ENCODE results near the gene CFAP100.
A peak's percentile ranks its signal among the peaks of the same experiment; 100 is the strongest.

Gene CFAP100

DNA sequence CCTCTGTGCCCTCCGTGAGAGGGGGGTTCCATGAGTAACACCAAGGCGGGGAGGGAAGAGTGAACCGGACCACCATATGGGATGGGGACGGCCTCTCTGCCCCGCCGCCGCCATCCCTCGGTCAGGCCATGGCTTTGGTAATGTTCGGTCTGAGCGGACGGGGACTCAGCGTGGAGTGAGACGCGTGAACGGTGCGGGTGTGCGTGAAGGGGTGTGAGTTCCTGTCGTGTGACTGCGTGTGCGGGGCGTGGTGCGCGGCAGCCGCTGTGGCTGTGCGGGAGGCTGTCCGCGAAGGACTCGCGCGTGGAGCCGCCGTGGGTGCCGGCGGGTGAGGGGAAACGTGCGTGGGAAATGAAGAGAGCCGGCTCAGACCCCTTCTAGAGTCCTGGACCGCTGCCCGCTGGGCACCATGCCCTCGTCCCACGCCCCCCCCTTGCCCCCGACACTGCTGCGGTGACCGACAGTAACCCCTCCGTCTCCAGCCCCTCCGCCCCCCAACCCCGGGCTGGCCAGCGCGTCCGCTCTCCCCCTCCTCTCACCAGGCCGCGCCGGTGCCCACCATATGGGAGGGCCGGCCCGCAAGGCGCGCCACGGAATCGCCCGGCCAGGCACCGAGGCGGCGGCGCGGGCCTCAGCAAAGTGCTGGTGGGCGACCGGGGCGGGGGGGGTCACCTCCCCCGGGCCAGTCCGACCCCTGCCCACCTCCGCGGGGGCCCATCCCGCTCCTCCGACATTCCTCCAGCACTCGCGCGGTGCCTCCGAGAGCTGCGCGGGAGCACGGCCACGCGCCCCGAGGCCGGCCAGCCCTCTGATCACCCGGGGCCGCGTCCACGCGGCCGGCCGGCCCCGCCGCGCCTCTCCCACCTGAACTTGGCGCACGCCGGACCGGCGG, 38.1 kb upstream of the CFAP100 start:
- FAIRE-seq (peak; percentile 33), DNase-seq (ENCODE audit: insufficient read length, low spot score) (no peak)

DNA sequence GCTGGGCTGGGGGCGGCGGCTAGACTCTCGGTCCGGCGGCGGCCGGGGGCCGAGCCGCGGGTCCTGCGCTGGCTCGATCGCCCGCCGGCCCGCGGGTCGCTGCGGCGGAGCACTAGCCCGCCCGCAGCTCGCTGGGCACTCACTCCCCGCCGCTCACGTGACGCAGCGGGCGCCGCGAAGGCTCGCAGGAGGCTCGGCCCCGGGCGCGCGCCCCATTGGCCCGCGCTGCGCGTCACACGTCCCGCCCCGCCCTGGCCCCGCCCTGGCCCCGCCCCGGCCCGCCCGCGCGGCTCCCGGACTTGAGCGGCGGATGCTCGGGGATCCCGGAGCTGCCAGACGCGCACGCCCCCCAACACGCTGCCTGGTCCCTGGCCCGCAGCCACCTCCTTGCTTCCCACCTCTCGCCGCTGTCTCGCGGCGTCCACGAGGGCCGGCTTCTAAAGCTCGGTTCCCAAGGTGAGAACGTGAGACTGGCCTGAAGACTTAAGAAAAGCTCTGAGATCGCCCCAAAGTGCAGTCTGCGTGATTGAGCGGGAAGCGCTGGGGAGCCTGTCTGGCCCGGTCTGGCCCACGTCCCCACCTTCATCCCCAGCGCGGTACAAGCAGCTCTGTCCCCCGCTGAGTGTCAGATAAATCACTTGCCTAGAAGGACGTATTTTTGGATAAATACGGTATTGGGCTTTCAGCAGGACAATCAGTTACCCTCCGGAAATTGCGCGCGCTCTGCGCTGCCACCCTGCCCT, 37.2 kb upstream of the CFAP100 start, which contains the start of gene KLF15:
TSS of gene KLF15 (minus strand) at position 114 of the 743 bp plus-strand sequence. CDS start 4,486 bp downstream, outside the sequence.
- FAIRE-seq: peak; percentile 59

DNA sequence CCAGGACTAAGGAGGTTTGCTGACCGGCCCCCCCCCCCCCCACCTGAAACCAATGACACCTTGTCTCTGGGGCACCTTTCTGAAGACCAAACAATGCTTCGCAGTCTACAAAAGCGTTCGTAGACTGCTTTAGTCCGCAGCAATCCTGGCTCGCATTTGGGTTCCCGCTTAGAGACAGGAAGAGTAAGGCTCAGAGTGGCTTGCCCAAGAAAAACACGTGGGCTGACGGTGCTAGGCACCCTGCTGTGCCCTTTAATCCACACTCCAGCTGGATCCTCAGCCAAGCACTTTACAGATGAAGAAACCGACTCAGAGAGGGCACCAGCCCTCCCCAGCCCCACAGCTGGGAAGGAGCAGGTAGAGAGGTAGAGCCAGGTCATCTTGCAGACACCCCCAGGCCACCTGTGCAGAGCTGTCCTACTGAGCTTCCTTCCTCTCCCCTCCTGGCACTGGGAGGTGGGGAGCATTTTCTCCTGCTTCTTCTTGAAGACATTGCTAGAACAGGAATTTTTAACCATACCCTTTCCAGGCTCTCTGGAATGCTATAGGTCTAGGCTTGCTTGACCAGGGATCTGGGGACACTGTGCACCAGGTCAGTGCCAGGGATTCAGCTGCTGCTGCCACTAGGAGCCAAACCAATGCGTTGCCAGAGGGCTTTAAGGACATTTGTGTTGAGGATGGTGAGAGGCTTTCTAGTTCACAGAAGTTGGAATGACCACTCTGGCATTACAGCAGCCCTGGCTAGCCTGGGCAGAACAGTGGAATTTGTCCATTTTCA, 36.5 kb upstream of the CFAP100 start:
- FAIRE-seq: no peak
- no peak for DNase-seq (ENCODE audit: insufficient read length, low spot score)

More for the DNA sequence above, 37.2 kb upstream of the CFAP100 start, which contains the start of gene KLF15:
- DNase-seq (ENCODE audit: insufficient read length, low spot score): peak; percentile 88

DNA sequence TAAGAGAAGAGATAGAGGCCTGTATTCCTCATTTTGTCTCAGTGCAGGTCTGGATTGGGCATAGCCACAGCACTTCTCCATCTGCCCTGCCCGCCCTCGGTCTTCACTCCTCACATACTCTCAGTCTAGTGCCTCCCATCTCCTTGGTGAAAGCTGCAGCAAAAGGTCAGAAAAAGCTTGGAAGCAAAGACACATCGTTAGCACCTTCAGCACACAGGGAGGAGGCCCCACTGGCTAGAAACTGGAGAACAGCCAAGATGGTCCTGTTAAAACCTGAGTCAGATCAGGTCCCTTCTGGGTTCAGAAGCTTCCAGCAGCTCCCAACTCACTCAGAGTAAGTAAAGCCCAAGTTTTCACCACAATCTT, 35.9 kb upstream of the CFAP100 start:
- DNase-seq (ENCODE audit: insufficient read length, low spot score) (no peak), FAIRE-seq (no peak)

DNA sequence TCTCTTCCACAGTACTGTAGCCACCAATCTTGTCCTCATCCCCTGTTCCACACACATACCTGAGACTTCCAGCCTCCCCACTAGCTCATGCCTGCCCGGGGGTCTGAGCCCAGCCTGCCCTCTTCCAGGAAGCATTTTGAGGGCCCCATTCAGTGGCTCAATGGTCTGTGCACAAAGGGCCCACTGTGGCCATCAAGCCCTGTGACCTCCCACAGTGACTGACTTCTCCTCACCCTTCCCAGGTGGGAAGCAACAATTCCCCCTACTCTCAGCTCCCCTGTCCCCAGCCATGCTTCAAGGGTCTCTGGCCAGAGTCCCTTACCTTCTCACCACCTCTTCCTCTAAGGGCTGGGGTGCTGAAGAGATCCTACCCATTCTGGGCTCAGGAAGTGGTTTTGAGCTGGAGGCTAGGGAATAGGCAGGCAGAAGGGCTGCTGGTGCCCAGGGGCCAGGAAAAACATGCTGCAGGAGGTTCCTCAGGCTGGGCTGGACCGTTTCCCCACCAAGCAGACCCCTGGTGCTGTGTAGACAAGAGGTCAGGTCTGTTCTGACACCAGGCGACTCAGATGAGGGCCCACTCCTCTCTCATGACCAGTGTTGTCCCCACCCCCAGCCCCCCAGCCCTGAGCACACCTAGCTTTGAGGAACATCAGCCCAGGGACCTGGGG, 34.5 kb upstream of the CFAP100 start:
- DNase-seq (ENCODE audit: insufficient read length, low spot score) (no peak), FAIRE-seq (no peak)

DNA sequence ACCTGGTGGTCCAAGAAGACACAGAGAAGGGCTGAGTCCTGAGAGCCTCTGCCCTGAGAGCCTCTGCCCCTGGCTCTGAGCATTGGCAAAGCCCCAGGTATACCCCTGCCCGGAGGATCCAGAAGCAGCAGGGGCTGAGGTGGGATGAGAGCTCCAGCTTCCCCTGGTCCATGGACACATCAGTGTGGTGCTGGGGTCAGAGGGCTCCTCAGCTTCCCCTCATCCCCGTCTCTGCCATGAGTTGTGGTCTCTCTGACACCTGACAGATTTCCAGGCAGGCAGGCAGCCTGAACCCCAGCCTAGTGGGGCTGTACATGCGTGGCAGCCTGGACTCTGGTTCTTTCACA, 34.0 kb upstream of the CFAP100 start:
- DNase-seq (ENCODE audit: insufficient read length, low spot score): no peak
- FAIRE-seq: no peak

DNA sequence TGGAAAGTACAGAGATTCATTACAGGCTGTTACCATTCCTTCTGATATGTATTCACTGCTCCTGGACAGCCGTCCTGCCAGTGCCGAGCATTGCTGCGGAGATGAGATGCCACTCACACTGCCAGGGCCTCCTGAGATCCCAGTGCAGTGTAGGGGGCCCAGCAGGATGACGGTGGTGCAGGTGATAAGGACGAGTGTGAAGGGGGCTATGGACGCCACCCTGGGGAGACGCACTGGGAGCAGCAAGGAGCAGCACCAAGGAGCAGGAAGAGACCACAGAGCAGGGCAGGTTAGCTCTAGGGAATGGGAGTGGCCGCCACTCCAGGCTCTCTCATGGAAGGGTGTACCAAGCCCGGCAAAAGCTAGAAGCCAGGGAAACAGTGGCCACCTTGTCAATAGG, 33.5 kb upstream of the CFAP100 start:
- DNase-seq (ENCODE audit: insufficient read length, low spot score): no peak
- FAIRE-seq: no peak

DNA sequence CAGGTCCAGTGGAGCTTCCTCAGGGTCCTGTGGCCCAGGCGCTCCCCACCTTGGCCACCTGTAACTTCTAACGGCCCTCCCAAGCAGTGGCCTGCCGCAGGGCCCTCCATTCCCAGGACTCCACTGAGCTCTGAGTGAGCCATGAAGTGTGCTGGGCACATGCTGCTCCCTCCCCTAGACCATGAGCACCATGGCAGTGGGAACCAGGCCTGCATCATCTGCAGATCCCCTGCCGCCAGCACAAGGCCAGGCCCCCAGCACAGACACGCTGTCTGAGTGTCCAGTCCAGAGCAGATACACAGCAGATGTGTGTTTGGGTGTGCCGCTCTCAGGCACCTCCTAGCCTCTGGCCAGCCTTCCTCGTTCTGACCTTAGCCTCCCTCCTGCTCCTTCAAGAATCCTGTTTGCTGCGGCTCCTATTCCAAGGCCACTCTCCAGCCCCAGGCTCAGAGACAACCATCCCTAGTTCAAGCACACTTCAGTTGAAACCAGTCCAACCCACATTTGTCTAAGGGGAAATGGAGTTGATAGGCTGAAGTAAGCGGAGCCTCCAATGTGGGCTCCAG, 30.5 kb upstream of the CFAP100 start:
- FAIRE-seq (no peak), DNase-seq (ENCODE audit: insufficient read length, low spot score) (no peak)

DNA sequence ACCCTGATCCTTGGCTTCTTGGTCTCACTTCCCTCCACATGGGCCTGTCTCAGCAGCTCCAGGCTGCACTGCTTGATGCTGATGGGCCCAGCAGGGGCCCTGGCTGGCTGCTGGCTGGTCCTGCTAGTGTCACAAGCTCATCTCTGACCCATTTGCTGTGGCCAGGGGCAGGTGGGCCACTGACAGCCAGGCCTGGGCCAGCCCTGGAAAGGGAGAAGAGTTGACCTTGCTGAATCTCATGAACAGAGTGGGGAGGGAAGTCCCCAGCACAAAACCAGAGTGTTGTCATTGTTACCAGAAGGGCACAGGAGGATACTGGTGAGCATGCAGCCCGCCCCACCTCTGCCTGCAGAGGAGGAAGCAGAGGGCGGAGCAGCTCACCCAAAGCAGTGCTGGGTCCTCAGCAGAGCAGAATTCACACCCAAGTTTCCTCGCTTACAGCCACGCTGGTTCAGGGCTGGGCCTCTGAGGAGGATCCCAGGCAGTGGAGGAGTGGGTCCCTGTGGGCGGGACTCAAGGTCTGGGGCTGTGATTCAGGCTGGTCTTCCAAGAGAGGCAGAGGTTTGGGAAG, 29.9 kb upstream of the CFAP100 start:
- FAIRE-seq (no peak), DNase-seq (ENCODE audit: insufficient read length, low spot score) (no peak)

DNA sequence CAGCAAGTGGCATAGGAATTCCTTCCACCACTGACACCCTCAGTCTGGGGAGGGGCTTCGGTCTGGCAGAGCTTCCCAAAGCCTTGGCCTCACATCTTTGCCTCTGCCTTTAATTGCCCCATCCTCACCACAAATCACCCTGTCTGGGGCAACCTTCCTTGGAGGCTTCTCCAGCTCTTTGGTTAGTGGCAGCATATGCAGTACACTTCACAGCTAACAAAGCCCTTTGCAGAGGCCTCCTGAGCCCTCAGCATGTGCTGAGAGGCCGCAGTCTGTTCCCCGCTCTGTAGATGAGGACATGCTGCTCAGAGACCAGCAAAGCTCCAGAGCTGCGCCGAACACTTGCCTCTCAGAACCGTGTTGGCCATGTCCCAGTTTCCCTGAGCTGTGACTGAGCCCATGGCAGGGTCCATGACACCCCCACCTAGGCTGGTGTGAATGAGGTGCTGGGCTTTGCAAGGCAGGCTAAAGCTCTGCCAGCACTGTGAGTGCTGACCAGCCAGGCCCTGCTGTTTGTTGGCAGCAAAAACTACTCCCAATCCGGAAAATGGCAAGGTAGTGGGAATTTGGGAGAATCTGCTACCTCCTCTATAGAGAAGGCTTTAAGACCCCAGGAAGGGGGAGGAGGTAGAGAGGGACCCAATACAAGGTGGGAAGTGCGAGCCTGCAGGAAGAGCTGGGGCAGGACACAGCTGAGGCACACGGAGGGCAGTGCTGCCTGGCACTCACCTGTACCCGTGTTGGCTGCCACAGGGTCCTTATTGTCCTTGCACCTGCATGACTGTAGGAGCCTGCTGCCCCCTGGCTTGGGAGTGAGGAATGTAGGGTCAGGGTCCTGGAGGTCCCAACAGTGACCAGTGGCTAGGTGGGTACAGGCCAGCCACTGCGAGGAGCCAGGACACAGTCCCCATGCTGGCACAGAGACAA, 29.1 kb upstream of the CFAP100 start:
- DNase-seq (ENCODE audit: insufficient read length, low spot score) (no peak), FAIRE-seq (no peak)

DNA sequence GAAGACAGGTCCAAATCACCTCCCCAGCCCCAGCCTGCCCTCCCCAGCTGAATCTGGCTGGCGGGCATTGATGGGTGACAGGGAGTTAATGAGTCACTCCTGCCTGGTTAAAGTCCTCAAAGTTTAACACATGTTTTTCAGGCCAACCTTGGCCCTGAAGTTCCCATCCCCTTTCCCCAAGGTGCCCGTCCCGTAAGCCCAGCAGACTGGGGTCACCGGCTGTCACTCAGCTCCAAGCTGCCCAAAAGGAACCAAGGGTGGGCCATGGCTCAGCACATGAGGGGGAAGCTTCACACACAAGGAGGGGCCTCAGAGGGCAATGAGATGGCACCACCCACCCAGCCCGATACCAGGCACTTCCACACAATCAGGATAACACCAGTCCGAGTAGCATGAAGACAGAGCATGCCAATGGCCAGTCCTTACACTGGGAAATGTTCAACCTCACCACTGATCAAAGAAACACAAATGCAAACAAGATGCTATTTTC, 27.3 kb upstream of the CFAP100 start:
- no peak for DNase-seq (ENCODE audit: insufficient read length, low spot score)
- no peak for FAIRE-seq

DNA sequence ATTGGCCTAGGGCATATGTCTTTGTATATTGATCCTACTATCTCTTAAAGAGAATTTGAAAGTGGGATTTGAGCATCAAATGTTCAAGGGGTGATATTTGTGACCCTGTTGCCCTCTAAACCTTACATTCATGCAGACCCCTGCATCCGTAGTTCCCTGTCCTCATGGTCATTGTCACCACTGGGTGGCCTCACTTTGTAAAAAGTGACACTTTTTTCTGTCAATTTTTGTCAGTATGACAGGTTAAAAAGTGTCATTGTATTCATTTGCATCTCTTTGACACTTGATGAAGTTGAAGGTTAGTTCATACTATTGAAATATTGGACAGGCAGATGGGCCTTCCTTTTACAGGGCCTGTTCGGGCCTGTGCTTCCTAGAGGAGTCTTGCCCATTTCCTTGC, 25.2 kb upstream of the CFAP100 start:
- no peak for DNase-seq (ENCODE audit: insufficient read length, low spot score)
- FAIRE-seq: no peak

DNA sequence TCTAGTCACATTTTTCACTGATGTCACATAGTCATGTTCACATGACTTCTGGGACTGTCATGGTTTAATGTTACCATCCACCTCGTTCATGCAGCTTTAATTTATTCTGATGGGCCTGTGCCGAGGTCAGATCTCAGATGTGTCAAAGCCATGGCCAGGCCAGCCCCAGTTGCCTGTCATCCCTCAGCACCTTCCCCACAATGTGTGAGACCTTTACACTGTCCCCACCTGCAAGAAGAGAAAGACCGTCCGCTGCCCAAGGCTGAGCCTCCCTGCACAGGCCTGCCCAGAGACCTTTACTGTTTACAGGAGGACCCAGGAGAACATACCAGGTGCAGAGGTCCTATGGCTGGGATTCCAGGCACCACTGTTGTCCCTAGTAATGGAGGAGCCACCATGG, 24.7 kb upstream of the CFAP100 start:
- no peak for FAIRE-seq
- DNase-seq (ENCODE audit: insufficient read length, low spot score): no peak

DNA sequence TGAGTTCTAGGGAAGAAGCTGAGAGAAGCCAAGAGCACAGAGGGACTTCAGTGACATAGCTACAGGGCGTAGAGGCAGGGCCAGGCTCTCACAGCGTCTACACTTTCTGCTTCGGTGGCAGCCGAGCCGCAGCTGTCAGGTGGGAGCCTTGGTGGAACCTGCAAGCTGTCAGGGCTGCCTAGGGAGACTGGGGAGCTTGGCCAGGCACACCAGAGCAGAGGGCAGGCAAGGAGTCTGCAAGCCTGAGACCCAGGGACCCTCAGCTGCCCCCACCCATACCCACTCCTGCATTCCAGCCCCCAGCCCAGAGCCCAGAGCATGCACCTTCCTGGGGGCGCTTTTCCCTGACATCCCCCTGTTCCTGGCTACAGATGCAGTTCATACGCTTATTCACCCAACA, 24.1 kb upstream of the CFAP100 start:
- no peak for DNase-seq (ENCODE audit: insufficient read length, low spot score)
- FAIRE-seq: no peak

DNA sequence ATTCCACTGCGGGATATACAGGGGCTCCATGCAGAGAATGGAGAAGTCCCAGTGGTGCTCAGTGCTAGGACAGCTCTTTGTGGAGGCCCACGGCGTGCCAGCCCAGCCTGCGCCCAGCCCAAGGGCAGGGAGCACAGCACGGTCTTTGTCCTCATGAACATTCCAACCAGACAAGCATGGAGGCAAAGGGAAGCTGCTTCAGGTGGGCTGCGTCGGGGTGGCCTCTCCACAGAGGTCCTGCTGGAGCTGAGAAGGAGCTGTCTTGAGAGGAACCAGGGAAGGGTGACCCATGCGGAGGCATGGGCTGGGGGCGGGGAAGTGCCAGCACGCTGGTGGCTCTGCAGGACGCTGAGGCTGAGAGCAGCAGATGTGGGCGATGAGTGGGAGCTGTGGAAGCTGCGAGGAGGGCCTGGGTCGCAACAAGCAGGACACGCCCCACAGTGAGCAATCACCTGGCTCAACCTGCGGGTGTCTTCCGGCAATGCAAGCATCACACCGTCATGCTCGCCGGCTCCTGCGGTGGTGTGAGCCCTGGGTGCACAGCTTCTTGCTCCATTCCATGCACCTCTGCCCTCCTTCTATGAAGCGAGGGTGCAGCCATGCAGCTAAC, 23.5 kb upstream of the CFAP100 start:
- FAIRE-seq (no peak), DNase-seq (ENCODE audit: insufficient read length, low spot score) (no peak)

DNA sequence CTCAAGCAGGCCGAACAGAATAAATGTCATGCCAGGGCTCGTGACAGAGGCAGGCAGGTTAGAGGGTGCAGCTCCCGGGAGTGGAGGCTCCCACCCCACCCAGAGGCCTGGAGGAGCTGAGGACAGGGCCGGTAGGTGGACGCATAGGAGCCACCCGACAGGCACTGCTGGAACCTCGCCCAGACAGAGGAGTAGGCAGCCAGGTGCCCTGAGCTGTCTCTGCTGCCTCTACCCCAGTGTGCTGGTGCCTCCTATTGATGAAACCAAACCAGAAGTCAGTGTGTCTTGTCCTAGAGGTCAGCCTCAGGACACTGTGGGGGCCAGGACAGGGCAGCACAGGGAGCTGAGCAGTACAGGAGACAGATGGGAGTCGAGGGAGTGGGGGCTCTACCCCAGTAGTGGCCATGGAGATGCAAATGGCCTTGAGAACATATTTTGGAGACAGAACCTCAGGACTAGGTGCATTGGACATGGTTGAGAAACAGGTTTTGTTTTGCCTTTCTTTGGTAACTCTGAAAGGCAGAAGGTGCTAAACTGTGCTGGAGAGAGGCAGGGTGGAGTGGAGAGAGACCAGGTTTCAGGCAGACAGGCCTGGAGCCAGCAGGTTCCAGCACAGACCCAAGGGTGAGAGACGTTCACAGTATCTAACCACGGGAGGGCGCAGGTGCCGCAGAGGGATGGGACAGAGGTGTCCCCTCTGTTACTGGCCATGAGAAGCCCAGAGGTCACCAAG, 22.1 kb upstream of the CFAP100 start:
- no peak for FAIRE-seq
- DNase-seq (ENCODE audit: insufficient read length, low spot score): no peak

DNA sequence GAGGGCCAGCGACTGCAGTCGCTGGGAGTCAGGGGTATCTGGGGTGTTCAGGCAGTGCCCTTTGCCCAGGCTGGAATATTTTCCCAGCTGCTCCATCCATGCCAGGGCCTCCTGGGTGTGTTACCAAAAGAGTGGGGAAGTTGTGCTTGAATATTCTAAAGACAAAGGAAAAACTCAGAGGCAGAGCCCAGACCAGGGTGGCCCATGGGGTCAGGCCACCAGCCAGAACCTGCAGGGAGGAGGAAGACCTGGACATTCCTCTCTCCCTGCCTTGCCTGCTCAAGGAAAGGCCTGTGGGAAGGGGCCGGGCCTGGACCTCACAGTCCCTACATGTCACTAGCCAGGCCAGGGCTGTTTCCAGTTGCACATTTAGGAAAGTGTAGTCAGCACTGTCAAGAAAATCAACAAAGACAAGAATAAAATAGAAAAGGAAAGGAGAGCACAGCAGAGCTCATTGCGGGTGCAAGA, 21.5 kb upstream of the CFAP100 start:
- DNase-seq (ENCODE audit: insufficient read length, low spot score) (no peak), FAIRE-seq (no peak)
